Natural killer cell (primary cell): ENCODE data around the gene OSCP1. TPM values are rescaled to one million over a fixed set of nuclear protein-coding genes. Genes with fewer than 3 reads are reported as not detected.
A peak's percentile ranks its signal among the peaks of the same experiment; 100 is the strongest.

Source experiments
- ATAC-seq, 3 donors: fragments of 150-1000 bp in 2 of 3; fragments of 200-7000 bp in 1 of 3; cut with Tn5 transposase; 1 replicate in 1 of 3; 2 replicates in 2 of 3; pipeline ENCODE4 v1.10.0; 2021; ENCODE audit warnings: mild to moderate bottlenecking in 2 of 3, moderate library complexity in 2 of 3
- DNase-seq, 2 donors: peaks; one replicate each; pipeline versions ENCODE4 v3.0.0 to v3.0.0-alpha.2; 2013 to 2021; ENCODE audit warnings: mixed read lengths in 1 of 2
- H3K27ac ChIP-seq: one replicate; pipeline ENCODE4 v1.5.1; 2013; ENCODE audit warnings: mild to moderate bottlenecking, low read length
- H3K27me3 ChIP-seq: one replicate; pipeline ENCODE4 v1.6.1; 2013; ENCODE audit warnings: low read length; ENCODE audit not compliant: control insufficient read depth, insufficient read depth
- H3K36me3 ChIP-seq: one replicate; pipeline ENCODE4 v1.6.1; 2013; ENCODE audit warnings: low read length; ENCODE audit not compliant: control insufficient read depth, insufficient read depth
- H3K4me1 ChIP-seq: one replicate; pipeline ENCODE4 v1.6.1; 2013; ENCODE audit warnings: low read length; ENCODE audit not compliant: control insufficient read depth, insufficient read depth
- H3K4me3 ChIP-seq: one replicate; pipeline ENCODE4 v1.5.1; 2013; ENCODE audit warnings: low read length
- H3K9me3 ChIP-seq: one replicate; pipeline ENCODE4 v1.6.1; 2013; ENCODE audit warnings: low read length; ENCODE audit not compliant: control insufficient read depth, insufficient read depth
- H3K27ac Mint-ChIP-seq, 2 donors: one replicate each; pipeline ENCODE4 v1.8.0; 2022; ENCODE audit warnings: mild to moderate bottlenecking in 2 of 2, mixed read lengths in 2 of 2, moderate library complexity in 1 of 2
- H3K27me3 Mint-ChIP-seq, 2 donors: one replicate each; pipeline ENCODE4 v1.8.0; 2022; ENCODE audit warnings: low read depth in 2 of 2, mixed read lengths in 2 of 2
- H3K36me3 Mint-ChIP-seq: one replicate; pipeline ENCODE4 v1.8.0; 2022; ENCODE audit warnings: mixed read lengths
- H3K4me1 Mint-ChIP-seq, 2 donors: one replicate each; pipeline ENCODE4 v1.8.0; 2022; ENCODE audit warnings: mixed read lengths in 2 of 2
- H3K4me3 Mint-ChIP-seq: one replicate; pipeline ENCODE4 v1.8.0; 2022; ENCODE audit warnings: mild to moderate bottlenecking, moderate library complexity, mixed read lengths
- H3K9me3 Mint-ChIP-seq, 2 donors: one replicate each; pipeline ENCODE4 v1.8.0; 2022; ENCODE audit warnings: mixed read lengths in 2 of 2
- WGBS: methylation state at CpG from one replicate; pipeline ENCODE4 v1.1.7; 2013; ENCODE audit warnings: missing lambda C conversion rate; ENCODE audit not compliant: insufficient coverage; 5-methylcytosine and 5-hydroxymethylcytosine counted together
- intact Hi-C: fragments of 100-400 bp; cut with micrococcal nuclease; formaldehyde crosslinking; loops from one replicate; pipeline ENCODE4 v1.14.2; 2022
- total RNA-seq, 4 donors: library from RNA; stranded (reverse); fragments of 120-200 nt in 1 of 4; gene quantifications; one replicate each; pipeline versions ENCODE4 v1.2.3 to v1.2.4, GENCODE V29; 2013 to 2022
- TF ChIP-seq, protein P1 (sequence below): fragments of 200-600 bp; IDR thresholded peaks from one replicate; pipeline ENCODE4 v1.8.0; 2022; ENCODE audit warnings: antibody characterized with exemption

OSCP1 gene
- total RNA-seq, 3 donors from 2014 or later (not counting 1 experiment from before 2014, with no cell fraction given), result 2.3 TPM; not detected in 2

- no peaks in the 10 kb centered on the region for H3K27me3 ChIP-seq
- TF ChIP-seq, protein P1, sequence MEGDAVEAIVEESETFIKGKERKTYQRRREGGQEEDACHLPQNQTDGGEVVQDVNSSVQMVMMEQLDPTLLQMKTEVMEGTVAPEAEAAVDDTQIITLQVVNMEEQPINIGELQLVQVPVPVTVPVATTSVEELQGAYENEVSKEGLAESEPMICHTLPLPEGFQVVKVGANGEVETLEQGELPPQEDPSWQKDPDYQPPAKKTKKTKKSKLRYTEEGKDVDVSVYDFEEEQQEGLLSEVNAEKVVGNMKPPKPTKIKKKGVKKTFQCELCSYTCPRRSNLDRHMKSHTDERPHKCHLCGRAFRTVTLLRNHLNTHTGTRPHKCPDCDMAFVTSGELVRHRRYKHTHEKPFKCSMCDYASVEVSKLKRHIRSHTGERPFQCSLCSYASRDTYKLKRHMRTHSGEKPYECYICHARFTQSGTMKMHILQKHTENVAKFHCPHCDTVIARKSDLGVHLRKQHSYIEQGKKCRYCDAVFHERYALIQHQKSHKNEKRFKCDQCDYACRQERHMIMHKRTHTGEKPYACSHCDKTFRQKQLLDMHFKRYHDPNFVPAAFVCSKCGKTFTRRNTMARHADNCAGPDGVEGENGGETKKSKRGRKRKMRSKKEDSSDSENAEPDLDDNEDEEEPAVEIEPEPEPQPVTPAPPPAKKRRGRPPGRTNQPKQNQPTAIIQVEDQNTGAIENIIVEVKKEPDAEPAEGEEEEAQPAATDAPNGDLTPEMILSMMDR, result no peak
- H3K27ac ChIP-seq, result peak overlapping the region; percentile 96
- Mint-ChIP-seq H3K36me3 (no peaks in the 10 kb centered on the region), H3K4me3 (no peak overlapping the region), H3K27ac (peak overlapping the region; percentile 98 to 99), H3K9me3 (no peaks in the 10 kb centered on the region), H3K4me1 (peaks cover 33 to 46% of the 10 kb centered on the region in 2 donors), H3K27me3 (no peaks in the 10 kb centered on the region)
- intact Hi-C loops, result loop anchor here (5.0 kb wide), 1 partner anchor 165 kb away; the partner anchor contains the start of gene THRAP3
- ATAC-seq, result no peak
- H3K4me1 ChIP-seq, result peaks cover 59% of the 10 kb centered on the region
- no peak overlapping the region for H3K4me3 ChIP-seq
- H3K36me3 ChIP-seq, result peaks cover 19% of the 10 kb centered on the region
- 77% methylated on average over 9 of the region's 10 CpGs for WGBS
- DNase-seq, result no peak
- H3K9me3 ChIP-seq, result no peaks in the 10 kb centered on the region
Measured at GRCh38 chr1:36387141-36387949, 62.9 kb downstream of the OSCP1 start.

GRCh38 chr1:36386265-36387140 lies 63.7 kb downstream of the OSCP1 start:
- peaks cover 12% of the 10 kb centered on the region for H3K36me3 ChIP-seq
- intact Hi-C loops, result loop anchor here (1.0 to 5.0 kb wide), 3 partner anchors 11 to 164 kb away; partner anchors contain the start of genes LSM10 and THRAP3
- H3K4me3 Mint-ChIP-seq, result peak overlapping the region; percentile 89
- H3K4me3 ChIP-seq, result peak overlapping the region; percentile 59
- DNase-seq (peak; percentile 78 to 90), ATAC-seq (peak; percentile 53 to 76 (median 62))
- H3K9me3 Mint-ChIP-seq, result no peaks in the 10 kb centered on the region
- TF ChIP-seq, protein P1, result no peak
- 8% methylated on average over 14 of the region's 14 CpGs for WGBS
- no peaks in the 10 kb centered on the region for H3K9me3 ChIP-seq
- peaks cover 59% of the 10 kb centered on the region for H3K4me1 ChIP-seq
- no peaks in the 10 kb centered on the region for H3K27me3 ChIP-seq
- peaks cover 39 to 54% of the 10 kb centered on the region in 2 donors for H3K4me1 Mint-ChIP-seq
- H3K27ac Mint-ChIP-seq, result peak overlapping the region; percentile 98 to 99
- H3K27me3 Mint-ChIP-seq, result no peaks in the 10 kb centered on the region
- no peaks in the 10 kb centered on the region for H3K36me3 Mint-ChIP-seq
- H3K27ac ChIP-seq, result peak overlapping the region; percentile 96

- ATAC-seq (peak; percentile 80 to 96 (median 87)), DNase-seq (peak; percentile 91 to 99)
- H3K36me3 Mint-ChIP-seq, result no peaks in the 10 kb centered on the region
- no peaks in the 10 kb centered on the region for H3K9me3 ChIP-seq
- H3K4me3 Mint-ChIP-seq, result peak within 1 kb of the TSS; percentile 89
- TF ChIP-seq, protein P1, result no peak
- intact Hi-C loops, result loop anchor here (1.0 to 5.0 kb wide), 3 partner anchors 12 to 163 kb away; partner anchors contain the start of genes LSM10 and THRAP3
- no peaks in the 10 kb centered on the region for H3K9me3 Mint-ChIP-seq
- H3K4me1 Mint-ChIP-seq, result peaks cover 48 to 62% of the 10 kb centered on the region in 2 donors
- no peaks in the 10 kb centered on the region for H3K27me3 ChIP-seq
- peak within 1 kb of the TSS; percentile 96 for H3K27ac ChIP-seq
- WGBS, result 0% methylated on average over 82 of the region's 82 CpGs
- peaks cover 54% of the 10 kb centered on the region for H3K4me1 ChIP-seq
- H3K27ac Mint-ChIP-seq, result peak within 1 kb of the TSS; percentile 98 to 99
- peaks cover 4% of the 10 kb centered on the region for H3K36me3 ChIP-seq
- H3K27me3 Mint-ChIP-seq, result no peaks in the 10 kb centered on the region
- peak within 1 kb of the TSS; percentile 59 for H3K4me3 ChIP-seq
Measured at GRCh38 chr1:36385410-36386264, 64.6 kb downstream of the OSCP1 start, which contains the start of gene STK40. Gene STK40, minus strand, starts transcription at chr1:36385924. Its CDS starts 24,592 bp downstream, at chr1:36361332.
